ACC112 (cell line): Measurements from ENCODE around the gene ENDOD1.
A peak's percentile ranks its signal among the peaks of the same experiment; 100 is the strongest.
"Not testable (repeated sequence)": the region's sequence is repeated elsewhere in the genome, so short reads cannot be mapped to it uniquely, and the experiment has no call there.

Experiments
- H2AFZ ChIP-seq: fragments of 200-600 bp; sonication (generic); one replicate; pipeline ENCODE4 v1.6.0; 2017; ENCODE audit warnings: antibody characterized with exemption, low read length; ENCODE audit not compliant: unreplicated experiment
- H3K27ac ChIP-seq: fragments of 200-600 bp; sonication (generic); 2 replicates; pipeline ENCODE4 v1.5.1; 2014; ENCODE audit warnings: low read depth, mild to moderate bottlenecking, antibody characterized with exemption, low read length, moderate library complexity
- H3K27me3 ChIP-seq: fragments of 200-600 bp; sonication (generic); 2 replicates; pipeline ENCODE4 v1.6.1; 2014; ENCODE audit warnings: mild to moderate bottlenecking, antibody characterized with exemption, low read length, moderate library complexity, mixed read lengths; ENCODE audit not compliant: insufficient read depth
- H3K36me3 ChIP-seq: fragments of 200-600 bp; sonication (generic); 2 replicates; pipeline ENCODE4 v1.6.1; 2016; ENCODE audit warnings: mild to moderate bottlenecking, antibody characterized with exemption, low read length, moderate library complexity, mixed read lengths; ENCODE audit not compliant: insufficient read depth
- H3K4me1 ChIP-seq: fragments of 200-600 bp; sonication (generic); one replicate; pipeline ENCODE4 v1.6.1; 2016; ENCODE audit warnings: low read length, mixed read lengths; ENCODE audit not compliant: insufficient read depth, unreplicated experiment, control insufficient read depth
- H3K4me3 ChIP-seq: fragments of 200-600 bp; sonication (generic); 2 replicates; pipeline ENCODE4 v1.5.1; 2014; ENCODE audit warnings: mild to moderate bottlenecking, low read depth, low read length
- H3K79me2 ChIP-seq: fragments of 200-600 bp; sonication (generic); one replicate; pipeline ENCODE4 v1.6.0; 2016; ENCODE audit warnings: low read length; ENCODE audit not compliant: control insufficient read depth, unreplicated experiment, insufficient read depth

The ENDOD1 gene

GRCh38 chr11:95103701-95104100 is 14.1 kb downstream of the ENDOD1 start:
- Histone ChIP-seq H3K4me3 (no peak overlapping the region), H3K36me3 (no peaks in the 10 kb centered on the region), H3K27me3 (no peaks in the 10 kb centered on the region), H3K27ac (no peak overlapping the region), H2AFZ (no peak overlapping the region), H3K4me1 (peaks cover 19% of the 10 kb centered on the region), H3K79me2 (peaks cover 38% of the 10 kb centered on the region)

- peaks cover 32% of the 10 kb centered on the region for H3K79me2 ChIP-seq
- no peak overlapping the region for H3K4me3 ChIP-seq
- no peak overlapping the region for H2AFZ ChIP-seq
- H3K36me3 ChIP-seq = no peaks in the 10 kb centered on the region
- no peak overlapping the region for H3K27ac ChIP-seq
- peaks cover 25% of the 10 kb centered on the region for H3K4me1 ChIP-seq
- no peaks in the 10 kb centered on the region for H3K27me3 ChIP-seq
These were observed 14.6 kb downstream of the ENDOD1 start for GRCh38 chr11:95104121-95104830.

- no peak overlapping the region for H3K27ac ChIP-seq
- H3K4me3 ChIP-seq = no peak overlapping the region
- H3K27me3 ChIP-seq = no peaks in the 10 kb centered on the region
- no peaks in the 10 kb centered on the region for H3K36me3 ChIP-seq
- H3K79me2 ChIP-seq = peaks cover 28% of the 10 kb centered on the region
- peaks cover 30% of the 10 kb centered on the region for H3K4me1 ChIP-seq
- no peak overlapping the region for H2AFZ ChIP-seq
These were observed 15.2 kb downstream of the ENDOD1 start for GRCh38 chr11:95104856-95105255.

- peak overlapping the region; percentile 62; the same call in 1 of the 2 replicates for H3K4me3 ChIP-seq
- peak overlapping the region; percentile 91 for H3K27ac ChIP-seq
- no peaks in the 10 kb centered on the region for H3K36me3 ChIP-seq
- H2AFZ ChIP-seq = peak overlapping the region; percentile 17
- no peaks in the 10 kb centered on the region for H3K27me3 ChIP-seq
- peaks cover 17% of the 10 kb centered on the region for H3K79me2 ChIP-seq
- H3K4me1 ChIP-seq = peaks cover 30% of the 10 kb centered on the region
These were observed 18.5 kb downstream of the ENDOD1 start for GRCh38 chr11:95108159-95108611.

- Histone ChIP-seq H3K4me3 (peak overlapping the region; percentile 62), H3K36me3 (no peaks in the 10 kb centered on the region), H3K4me1 (peaks cover 30% of the 10 kb centered on the region), H3K27me3 (no peaks in the 10 kb centered on the region), H3K27ac (peak overlapping the region; percentile 91), H3K79me2 (peaks cover 15% of the 10 kb centered on the region), H2AFZ (peak overlapping the region; percentile 17)
These were observed 19.3 kb downstream of the ENDOD1 start for GRCh38 chr11:95108671-95109551.

- H3K27ac ChIP-seq, H3K4me3 ChIP-seq, H2AFZ ChIP-seq, H3K36me3 ChIP-seq, H3K27me3 ChIP-seq: not testable (repeated sequence)
- peaks cover 18% of the 10 kb centered on the region for H3K79me2 ChIP-seq
- H3K4me1 ChIP-seq = peaks cover 30% of the 10 kb centered on the region
These were observed 21.8 kb downstream of the ENDOD1 start for GRCh38 chr11:95111471-95111870.

GRCh38 chr11:95111923-95112540 is 22.4 kb downstream of the ENDOD1 start:
- H3K27ac ChIP-seq = no peak overlapping the region
- no peak overlapping the region for H2AFZ ChIP-seq
- peaks cover 28% of the 10 kb centered on the region for H3K4me1 ChIP-seq
- H3K27me3 ChIP-seq = no peaks in the 10 kb centered on the region
- H3K36me3 ChIP-seq = no peaks in the 10 kb centered on the region
- H3K79me2 ChIP-seq = peaks cover 19% of the 10 kb centered on the region
- H3K4me3 ChIP-seq = no peak overlapping the region

- Histone ChIP-seq H3K4me1 (no peaks in the 10 kb centered on the region), H3K79me2 (peaks cover 15% of the 10 kb centered on the region), H3K36me3 (peaks cover 2% of the 10 kb centered on the region; the same call in 1 of the 2 replicates), H3K4me3 (no peak overlapping the region), H2AFZ (no peak overlapping the region), H3K27ac (no peak overlapping the region), H3K27me3 (no peaks in the 10 kb centered on the region)
These were observed 26.0 kb downstream of the ENDOD1 start for GRCh38 chr11:95115597-95115996.

- Histone ChIP-seq H2AFZ (no peak overlapping the region), H3K27me3 (no peaks in the 10 kb centered on the region), H3K79me2 (peaks cover 12% of the 10 kb centered on the region), H3K4me1 (peaks cover 6% of the 10 kb centered on the region), H3K36me3 (peaks cover 2% of the 10 kb centered on the region; the same call in 1 of the 2 replicates), H3K4me3 (no peak overlapping the region), H3K27ac (no peak overlapping the region)
These were observed 29.9 kb downstream of the ENDOD1 start for GRCh38 chr11:95119361-95120060.

- H3K27ac ChIP-seq = no peak overlapping the region
- peaks cover 3% of the 10 kb centered on the region for H3K79me2 ChIP-seq
- H3K4me1 ChIP-seq = peaks cover 6% of the 10 kb centered on the region
- H3K36me3 ChIP-seq = peaks cover 2% of the 10 kb centered on the region; the same call in 1 of the 2 replicates
- H3K4me3 ChIP-seq = no peak overlapping the region
- H2AFZ ChIP-seq = no peak overlapping the region
- no peaks in the 10 kb centered on the region for H3K27me3 ChIP-seq
These were observed 32.1 kb downstream of the ENDOD1 start for GRCh38 chr11:95121698-95122097.
